Kidney (tissue), 14 donors: ENCODE results near the gene GFER. TPM values are rescaled to one million over a fixed set of nuclear protein-coding genes. Genes with fewer than 3 reads are reported as not detected.
"Not testable (repeated sequence)": the region's sequence is repeated elsewhere in the genome, so short reads cannot be mapped to it uniquely, and the experiment has no call there.

Experiments used
- DNase-seq, 5 donors: peaks; one replicate each; pipeline ENCODE4 v3.0.0-alpha.2; 2013 to 2020
- FAIRE-seq: peaks from 2 replicates; lab custom pipeline; 2012; peaks lifted over from hg19 to GRCh38; lab: Jason Lieb, UNC
- H3K27ac ChIP-seq, 2 donors: one replicate each; pipeline ENCODE4 v1.7.0; 2013; ENCODE audit warnings: low read depth in 2 of 2, low read length in 2 of 2, inconsistent platforms in 1 of 2
- H3K27me3 ChIP-seq: one replicate; pipeline ENCODE4 v1.7.1; 2013; ENCODE audit warnings: low read length, inconsistent platforms; ENCODE audit not compliant: control insufficient read depth, insufficient read depth
- H3K36me3 ChIP-seq, 3 donors: one replicate each; pipeline versions ENCODE4 v1.7.0 to v1.7.1; 2013; ENCODE audit warnings: low read length in 3 of 3, control low read depth in 1 of 3, inconsistent platforms in 1 of 3; ENCODE audit not compliant: insufficient read depth in 3 of 3, control insufficient read depth in 2 of 3
- H3K4me1 ChIP-seq, 3 donors: one replicate each; pipeline versions ENCODE4 v1.7.0 to v1.7.1; 2013; ENCODE audit warnings: low read length in 3 of 3, inconsistent platforms in 1 of 3, low read depth in 1 of 3; ENCODE audit not compliant: control insufficient read depth in 2 of 3, insufficient read depth in 2 of 3
- H3K4me3 ChIP-seq, 3 donors: one replicate each; pipeline versions ENCODE4 v1.7.0 to v1.8.1; 2013; ENCODE audit warnings: low read length in 3 of 3, control low read depth in 1 of 3, inconsistent platforms in 1 of 3
- H3K9ac ChIP-seq, 3 donors: one replicate each; pipeline versions ENCODE4 v1.7.0 to v1.7.1; 2013; ENCODE audit warnings: low read length in 3 of 3, control low read depth in 1 of 3, inconsistent platforms in 1 of 3
- H3K9me3 ChIP-seq, 3 donors: one replicate each; pipeline versions ENCODE4 v1.7.0 to v1.7.1; 2013; ENCODE audit warnings: low read length in 3 of 3, control low read depth in 1 of 3, inconsistent platforms in 1 of 3; ENCODE audit not compliant: control insufficient read depth in 2 of 3, insufficient read depth in 1 of 3
- intact Hi-C: fragments of 100-400 bp; cut with DNase I; formaldehyde crosslinking; loops from one replicate; pipeline ENCODE4 v1.11.1; 2022
- polyA plus RNA-seq: library from polyadenylated mRNA; stranded (reverse); fragments of 350-450 nt; fragmentation: Illumina TruSeq; extraction: RNeasy Lipid Tissue Mini Kit (QIAGEN cat#74804); gene quantifications from one replicate; pipeline ENCODE4 v1.2.3, GENCODE V29; 2014; ENCODE audit warnings: low read depth, low replicate concordance; ENCODE audit not compliant: insufficient read depth
- total RNA-seq: library from RNA; stranded (reverse); fragmentation: NEBNext Ultra II Directional; extraction: Animal tissue kit (Norgen Biotek cat#: 25700); gene quantifications from one replicate; pipeline ENCODE4 v1.2.1, GENCODE V29; 2021
- TF ChIP-seq, protein P1 (sequence below): IDR thresholded peaks from 3 replicates; pipeline ENCODE4 v1.5.1; 2012; ENCODE audit warnings: mild to moderate bottlenecking, moderate library complexity, borderline replicate concordance; ENCODE audit not compliant: insufficient read depth; ENCODE audit errors: extremely low read depth
- donor health status: control.
- donor health status: control.
- donor health status: control.
- donor health status: control.
- donor health status: control.
- donor health status: DM: yes; HTN: yes; CAD: no.
- donor health status: Normal renal cell carcinoma (clear cell type).

GFER gene
- total and polyA plus RNA-seq, 2 donors from 2014 or later, result 25.0 to 45.6 TPM

DNA sequence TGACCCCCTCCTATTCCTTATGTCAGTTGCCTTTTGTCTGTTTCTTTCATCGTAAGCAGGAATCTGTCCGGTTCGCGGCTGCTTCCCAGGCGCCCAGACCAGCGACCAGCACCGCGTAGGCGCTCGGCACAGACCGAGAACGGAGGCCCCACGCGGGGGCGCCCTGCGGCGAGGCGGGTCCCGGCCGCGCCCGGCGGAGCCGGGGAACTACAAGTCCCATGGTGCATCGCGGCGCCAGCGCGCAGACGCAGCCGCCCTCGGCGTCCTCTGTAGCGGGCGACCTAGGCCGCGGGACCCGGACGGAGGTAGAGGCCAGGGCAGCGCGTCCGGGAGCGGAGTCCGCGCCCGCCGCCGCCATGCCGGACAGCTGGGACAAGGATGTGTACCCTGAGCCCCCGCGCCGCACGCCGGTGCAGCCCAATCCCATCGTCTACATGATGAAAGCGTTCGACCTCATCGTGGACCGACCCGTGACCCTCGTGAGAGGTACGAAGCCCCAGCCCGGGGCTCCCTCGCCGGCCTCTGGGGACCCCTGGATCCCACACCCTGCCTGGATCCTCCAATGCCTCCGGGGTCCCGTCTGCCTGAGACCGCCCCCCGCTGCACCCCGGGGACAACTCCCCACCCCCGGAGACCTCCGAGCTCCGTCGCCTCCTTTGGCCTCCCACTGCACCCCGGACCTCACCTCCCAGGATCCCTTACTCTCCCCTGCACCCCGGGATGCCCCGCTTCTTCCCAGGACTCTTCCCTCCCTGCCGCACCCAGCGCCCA is 24.5 kb upstream of the GFER start, which contains the start of gene NDUFB10:
NDUFB10 (plus strand) TSS at position 270 of the 771 bp plus-strand sequence; CDS start at position 357, 87 bp downstream.
- peaks cover 0 to 6% (median 6%) of the 10 kb centered on the region in 3 donors for H3K36me3 ChIP-seq
- peak within 1 kb of the TSS; percentile 75 to 78 for H3K27ac ChIP-seq
- FAIRE-seq (no peak), DNase-seq (peak; percentile 90 to 97 (median 93))
- no peaks in the 10 kb centered on the region for H3K27me3 ChIP-seq
- peak within 1 kb of the TSS; percentile 64 to 81 (median 75) for H3K4me3 ChIP-seq
- TF ChIP-seq, protein P1, sequence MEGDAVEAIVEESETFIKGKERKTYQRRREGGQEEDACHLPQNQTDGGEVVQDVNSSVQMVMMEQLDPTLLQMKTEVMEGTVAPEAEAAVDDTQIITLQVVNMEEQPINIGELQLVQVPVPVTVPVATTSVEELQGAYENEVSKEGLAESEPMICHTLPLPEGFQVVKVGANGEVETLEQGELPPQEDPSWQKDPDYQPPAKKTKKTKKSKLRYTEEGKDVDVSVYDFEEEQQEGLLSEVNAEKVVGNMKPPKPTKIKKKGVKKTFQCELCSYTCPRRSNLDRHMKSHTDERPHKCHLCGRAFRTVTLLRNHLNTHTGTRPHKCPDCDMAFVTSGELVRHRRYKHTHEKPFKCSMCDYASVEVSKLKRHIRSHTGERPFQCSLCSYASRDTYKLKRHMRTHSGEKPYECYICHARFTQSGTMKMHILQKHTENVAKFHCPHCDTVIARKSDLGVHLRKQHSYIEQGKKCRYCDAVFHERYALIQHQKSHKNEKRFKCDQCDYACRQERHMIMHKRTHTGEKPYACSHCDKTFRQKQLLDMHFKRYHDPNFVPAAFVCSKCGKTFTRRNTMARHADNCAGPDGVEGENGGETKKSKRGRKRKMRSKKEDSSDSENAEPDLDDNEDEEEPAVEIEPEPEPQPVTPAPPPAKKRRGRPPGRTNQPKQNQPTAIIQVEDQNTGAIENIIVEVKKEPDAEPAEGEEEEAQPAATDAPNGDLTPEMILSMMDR, result peak; percentile 64
- peak within 1 kb of the TSS; percentile 33 to 91 (median 87) for H3K9ac ChIP-seq
- no peaks in the 10 kb centered on the region for H3K9me3 ChIP-seq
- intact Hi-C loops, result no loop called here
- peaks cover 0 to 16% (median 15%) of the 10 kb centered on the region in 3 donors for H3K4me1 ChIP-seq

DNA sequence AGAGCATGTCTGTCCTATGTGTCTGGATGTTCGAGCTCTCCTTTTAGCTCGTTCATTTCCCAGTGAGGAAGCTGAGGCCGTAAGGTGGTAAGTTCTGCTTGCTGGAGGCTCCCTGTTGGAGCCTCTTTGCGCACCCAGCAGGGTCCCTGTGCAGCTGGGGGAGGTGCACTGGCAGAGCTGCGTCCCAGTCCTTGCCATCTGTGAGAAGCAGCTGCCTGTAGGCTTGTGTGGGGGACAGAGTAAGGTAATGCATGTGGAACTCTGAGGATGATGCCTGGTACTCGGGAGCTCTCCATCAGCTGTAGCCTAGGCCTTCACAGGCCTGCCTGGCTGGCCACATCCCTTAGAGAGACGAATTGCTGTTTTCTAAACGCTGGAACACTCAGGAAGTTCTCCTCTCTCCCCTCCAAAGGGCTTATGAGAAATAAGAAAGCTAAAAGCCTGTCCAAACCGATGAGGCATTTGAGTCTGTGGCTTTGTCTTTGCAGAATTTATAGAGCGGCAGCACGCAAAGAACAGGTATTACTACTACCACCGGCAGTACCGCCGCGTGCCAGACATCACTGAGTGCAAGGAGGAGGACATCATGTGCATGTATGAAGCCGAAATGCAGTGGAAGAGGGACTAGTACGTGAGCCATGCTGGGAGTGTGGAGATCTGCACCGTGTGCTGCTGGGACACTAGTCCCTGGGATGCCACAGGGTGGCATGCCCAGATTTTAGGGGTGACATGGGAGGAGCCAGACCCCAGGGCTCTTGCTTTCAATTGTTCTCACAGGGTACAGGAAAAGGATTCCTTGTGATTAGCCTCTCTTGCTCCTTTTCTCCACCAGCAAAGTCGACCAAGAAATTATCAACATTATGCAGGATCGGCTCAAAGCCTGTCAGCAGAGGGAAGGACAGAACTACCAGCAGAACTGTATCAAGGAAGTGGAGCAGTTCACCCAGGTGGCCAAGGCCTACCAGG is 23.0 kb upstream of the GFER start:
- peaks cover 0 to 6% (median 6%) of the 10 kb centered on the region in 3 donors for H3K36me3 ChIP-seq
- intact Hi-C loops, result no loop called here
- FAIRE-seq (no peak), DNase-seq (peak in 1 of 5 donors; percentile 7)
- H3K27ac ChIP-seq, result no peak overlapping the region
- H3K27me3 ChIP-seq, result no peaks in the 10 kb centered on the region
- peak overlapping the region in 2 of 3 donors; percentile 16 to 91 for H3K9ac ChIP-seq
- no peaks in the 10 kb centered on the region for H3K9me3 ChIP-seq
- H3K4me1 ChIP-seq, result peaks cover 0 to 21% (median 20%) of the 10 kb centered on the region in 3 donors
- TF ChIP-seq, protein P1, result no peak
- peak overlapping the region in 2 of 3 donors; percentile 29 to 81 for H3K4me3 ChIP-seq

DNA sequence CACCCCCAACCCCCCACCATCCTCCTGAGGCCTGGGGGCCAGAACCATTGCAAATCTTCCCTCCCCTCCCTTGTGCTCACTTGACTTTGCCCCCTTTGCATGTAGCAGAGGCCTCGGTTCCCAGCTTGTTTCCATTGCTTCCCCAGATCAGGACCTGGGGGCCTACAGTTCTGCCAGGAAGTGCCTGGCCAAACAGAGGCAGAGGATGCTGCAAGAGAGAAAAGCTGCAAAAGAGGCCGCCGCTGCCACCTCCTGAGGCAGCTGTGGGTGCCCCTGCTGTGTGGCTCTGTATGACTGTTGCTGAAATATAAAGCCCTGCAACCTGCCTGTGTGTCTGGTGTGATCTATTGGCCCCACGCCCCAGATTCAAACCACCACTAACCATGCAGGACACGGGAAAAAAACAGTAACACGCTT is 22.3 kb upstream of the GFER start:
- no peaks in the 10 kb centered on the region for H3K9me3 ChIP-seq
- DNase-seq (no peak), FAIRE-seq (no peak)
- peaks cover 0 to 6% (median 6%) of the 10 kb centered on the region in 3 donors for H3K36me3 ChIP-seq
- intact Hi-C loops, result no loop called here
- no peak overlapping the region for H3K4me3 ChIP-seq
- TF ChIP-seq, protein P1, result no peak
- no peak overlapping the region for H3K9ac ChIP-seq
- no peak overlapping the region for H3K27ac ChIP-seq
- H3K4me1 ChIP-seq, result peaks cover 0 to 21% (median 20%) of the 10 kb centered on the region in 3 donors
- H3K27me3 ChIP-seq, result no peaks in the 10 kb centered on the region

DNA sequence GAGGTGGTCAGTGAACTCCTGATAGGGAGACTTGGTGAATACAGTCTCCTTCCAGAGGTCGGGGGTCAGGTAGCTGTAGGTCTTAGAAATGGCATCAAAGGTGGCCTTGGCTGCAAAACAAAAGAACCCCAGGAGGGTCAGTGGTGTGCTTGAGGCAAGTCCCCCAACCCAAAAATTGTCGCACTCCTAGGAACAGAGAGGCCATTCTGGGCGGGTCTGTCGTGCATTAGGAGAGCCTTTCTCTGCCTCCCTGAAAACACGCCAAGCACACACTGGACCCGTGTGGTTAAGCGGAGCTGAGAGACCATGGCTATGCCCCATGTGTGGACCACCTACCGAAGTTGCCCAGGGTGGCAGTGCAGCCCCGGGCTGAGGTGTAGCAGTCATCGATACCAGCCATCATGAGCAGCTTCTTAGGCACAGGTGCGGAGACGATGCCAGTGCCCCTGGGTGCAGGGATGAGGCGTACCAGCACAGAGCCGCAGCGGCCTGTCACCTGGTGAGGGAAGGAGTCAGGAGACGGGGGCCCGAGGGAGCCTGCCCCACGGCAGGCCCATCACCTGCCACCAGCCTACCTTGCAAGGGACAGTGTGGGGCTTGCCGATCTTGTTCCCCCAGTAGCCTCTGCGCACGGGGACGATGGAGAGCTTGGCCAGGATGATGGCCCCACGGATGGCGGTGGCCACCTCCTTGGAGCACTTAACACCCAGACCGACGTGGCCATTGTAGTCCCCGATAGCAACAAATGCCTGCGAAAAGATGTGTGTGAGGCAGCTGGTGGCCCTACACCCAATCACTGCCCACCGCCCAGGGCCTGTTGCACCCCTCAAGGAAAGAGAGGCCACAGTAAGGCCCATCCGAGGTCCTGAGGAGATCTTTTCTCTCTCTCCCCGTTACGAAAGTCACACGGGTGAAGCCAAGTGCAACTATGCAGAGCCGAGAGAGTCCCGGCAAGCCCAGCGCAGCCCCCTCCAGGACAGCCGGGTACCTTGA is 21.5 kb upstream of the GFER start:
- FAIRE-seq, H3K4me3 ChIP-seq, DNase-seq, H3K27ac ChIP-seq, H3K36me3 ChIP-seq, intact Hi-C loops, H3K27me3 ChIP-seq, H3K9me3 ChIP-seq, H3K9ac ChIP-seq: not testable (repeated sequence)
- H3K4me1 ChIP-seq, result peaks cover 0 to 21% (median 20%) of the 10 kb centered on the region in 3 donors
